Panc1 (cell line): ENCODE data around the gene PIAS1.

ENCODE experiments used
- POLR2AphosphoS5 ChIP-seq: IDR thresholded peaks from 2 replicates; pipeline ENCODE4 v1.6.1; 2012; ENCODE audit warnings: mild to moderate bottlenecking, low read depth, low read length, moderate library complexity
- TCF7L2 ChIP-seq: IDR thresholded peaks from 2 replicates; pipeline ENCODE4 v1.6.1; 2011; ENCODE audit warnings: mild to moderate bottlenecking, low read depth, low read length, inconsistent platforms
- TF ChIP-seq, protein P1 (sequence below): fragments of 450-650 bp; IDR thresholded peaks from 2 replicates; pipeline ENCODE4 v1.5.1; 2017; ENCODE audit warnings: mild to moderate bottlenecking

DNA sequence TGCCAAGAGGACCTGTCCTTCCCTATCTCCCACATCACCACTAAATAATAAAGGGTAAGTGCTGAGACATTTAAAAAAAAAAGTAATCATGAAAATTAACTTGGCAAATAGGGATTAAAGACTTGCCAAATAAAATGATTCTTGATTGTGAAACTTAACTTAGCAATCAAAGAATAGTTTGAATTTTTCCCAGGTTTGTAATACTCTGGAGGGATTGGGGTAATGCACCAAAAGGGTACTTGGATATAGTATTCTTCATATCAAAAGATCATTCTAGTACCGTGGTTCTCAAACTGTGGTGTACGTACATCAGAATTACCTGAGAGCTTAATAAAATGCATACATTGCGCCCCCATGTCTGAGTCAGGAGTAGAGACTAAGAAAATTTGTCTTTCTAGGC is 122.5 kb downstream of the PIAS1 start:
- TF ChIP-seq, protein P1, sequence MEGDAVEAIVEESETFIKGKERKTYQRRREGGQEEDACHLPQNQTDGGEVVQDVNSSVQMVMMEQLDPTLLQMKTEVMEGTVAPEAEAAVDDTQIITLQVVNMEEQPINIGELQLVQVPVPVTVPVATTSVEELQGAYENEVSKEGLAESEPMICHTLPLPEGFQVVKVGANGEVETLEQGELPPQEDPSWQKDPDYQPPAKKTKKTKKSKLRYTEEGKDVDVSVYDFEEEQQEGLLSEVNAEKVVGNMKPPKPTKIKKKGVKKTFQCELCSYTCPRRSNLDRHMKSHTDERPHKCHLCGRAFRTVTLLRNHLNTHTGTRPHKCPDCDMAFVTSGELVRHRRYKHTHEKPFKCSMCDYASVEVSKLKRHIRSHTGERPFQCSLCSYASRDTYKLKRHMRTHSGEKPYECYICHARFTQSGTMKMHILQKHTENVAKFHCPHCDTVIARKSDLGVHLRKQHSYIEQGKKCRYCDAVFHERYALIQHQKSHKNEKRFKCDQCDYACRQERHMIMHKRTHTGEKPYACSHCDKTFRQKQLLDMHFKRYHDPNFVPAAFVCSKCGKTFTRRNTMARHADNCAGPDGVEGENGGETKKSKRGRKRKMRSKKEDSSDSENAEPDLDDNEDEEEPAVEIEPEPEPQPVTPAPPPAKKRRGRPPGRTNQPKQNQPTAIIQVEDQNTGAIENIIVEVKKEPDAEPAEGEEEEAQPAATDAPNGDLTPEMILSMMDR, result no peak
- TF ChIP-seq TCF7L2 (no peak), POLR2AphosphoS5 (no peak)
